HepG2 (cell line): Measurements from ENCODE around the gene SNAI1. TPM values are rescaled to one million over a fixed set of nuclear protein-coding genes. Genes with fewer than 3 reads are reported as not detected.
A peak's percentile ranks its signal among the peaks of the same experiment; 100 is the strongest.

Source experiments
- BRD4 ChIP-seq: sonication (generic); formaldehyde crosslinking; IDR thresholded peaks from 2 replicates; pipeline ENCODE4 v1.4.0; 2020; ENCODE audit warnings: missing genetic modification reagents
- CTCF ChIP-seq: sonication (generic); formaldehyde crosslinking; IDR thresholded peaks from 2 replicates; pipeline ENCODE4 v1.5.0; 2020; ENCODE audit warnings: mild to moderate bottlenecking, missing genetic modification reagents, moderate library complexity
- ERF ChIP-seq: IDR thresholded peaks from 2 replicates; pipeline ENCODE4 v1.6.1; 2018; ENCODE audit warnings: missing biosample characterization, missing genetic modification reagents
- ISX ChIP-seq: sonication (generic); formaldehyde crosslinking; conservative IDR thresholded peaks from 2 replicates; pipeline ENCODE4 v1.5.0; 2020; ENCODE audit warnings: missing genetic modification reagents
- KDM5A ChIP-seq: fragments of 200-600 bp; sonication (generic); IDR thresholded peaks from 2 replicates; pipeline ENCODE4 v1.7.0; 2018; ENCODE audit warnings: antibody characterized with exemption, mild to moderate bottlenecking, low read length, borderline replicate concordance
- KIAA2018 ChIP-seq: sonication (generic); formaldehyde crosslinking; IDR thresholded peaks from 2 replicates; pipeline ENCODE4 v1.5.0; 2020; ENCODE audit warnings: mild to moderate bottlenecking, missing genetic modification reagents, borderline replicate concordance
- SMAD1 ChIP-seq: sonication (generic); formaldehyde crosslinking; IDR thresholded peaks from 2 replicates; pipeline ENCODE4 v1.4.0; 2020; ENCODE audit warnings: missing genetic modification reagents, low read depth, mild to moderate bottlenecking, borderline replicate concordance
- ZBTB2 ChIP-seq: sonication (generic); formaldehyde crosslinking; IDR thresholded peaks from 2 replicates; pipeline ENCODE4 v1.8.0; 2022; ENCODE audit warnings: low read depth, missing genetic modification reagents
- ZBTB4 ChIP-seq: sonication (generic); formaldehyde crosslinking; IDR thresholded peaks from 2 replicates; pipeline ENCODE4 v1.4.0; 2020; ENCODE audit warnings: missing genetic modification reagents, mild to moderate bottlenecking, borderline replicate concordance
- ZFP1 ChIP-seq: IDR thresholded peaks from 2 replicates; pipeline ENCODE4 v1.6.1; 2016
- ZSCAN31 ChIP-seq: sonication (generic); formaldehyde crosslinking; IDR thresholded peaks from 2 replicates; pipeline ENCODE4 v1.5.0; 2020; ENCODE audit warnings: low read depth, mild to moderate bottlenecking, missing genetic modification reagents
- polyA plus RNA-seq, 8 experiments: library from polyadenylated mRNA; depleted of rRNA in 3 of 8; stranded (reverse) in 7 of 8; unstranded in 1 of 8; fragments of >200 nt; fragmentation: Illumina TruSeq in 4 of 8; extraction: Trizol in 4 of 8; gene quantifications; 2 replicates each; pipeline versions ENCODE4 v1.2.1 to v1.2.3, GENCODE V29; 2011 to 2016; ENCODE audit warnings: low read depth in 4 of 8, missing spikeins in 1 of 8, mixed read lengths in 1 of 8; ENCODE audit not compliant: insufficient read depth in 1 of 8
- total RNA-seq, 5 experiments: library from RNA; depleted of rRNA; stranded (reverse); fragments of >200 nt; fragmentation: Illumina TruSeq; extraction: Trizol; gene quantifications; 2 replicates each; pipeline ENCODE4 v1.2.3, GENCODE V29; 2016; ENCODE audit warnings: low read depth in 1 of 5

The SNAI1 gene
- total and polyA plus RNA-seq, 2 of the 13 experiments (the other 11 are each of a cell fraction or from before 2014, with no cell fraction given), result 1.3 to 1.4 TPM

GRCh38 chr20:49979030-49979832 lies 3.5 kb upstream of the SNAI1 start (continued):
- TF ChIP-seq CTCF (CRISPR knock-in tag) (peak; percentile 100), ZBTB2 (CRISPR knock-in tag) (0 out of 2 replicates have a peak, but pooled peaks have one; percentile 60), ZSCAN31 (peak; percentile 75; the same call in 1 of the 2 replicates), BRD4 (CRISPR knock-in tag) (no peak; the same call in 1 of the 2 replicates), KIAA2018 (no peak), ISX (peak; percentile 89; the same call in 1 of the 2 replicates), ERF (peak; percentile 89; the same call in 1 of the 2 replicates), SMAD1 (peak; percentile 93; the same call in 1 of the 2 replicates), KDM5A (0 out of 2 replicates have a peak, but pooled peaks have one; percentile 37), ZFP1 (CRISPR knock-in tag) (peak; percentile 76; the same call in 1 of the 2 replicates), ZBTB4 (CRISPR knock-in tag) (0 out of 2 replicates have a peak, but pooled peaks have one; percentile 69)
